Measurements from ENCODE around the gene RTN4RL2.

DNA sequence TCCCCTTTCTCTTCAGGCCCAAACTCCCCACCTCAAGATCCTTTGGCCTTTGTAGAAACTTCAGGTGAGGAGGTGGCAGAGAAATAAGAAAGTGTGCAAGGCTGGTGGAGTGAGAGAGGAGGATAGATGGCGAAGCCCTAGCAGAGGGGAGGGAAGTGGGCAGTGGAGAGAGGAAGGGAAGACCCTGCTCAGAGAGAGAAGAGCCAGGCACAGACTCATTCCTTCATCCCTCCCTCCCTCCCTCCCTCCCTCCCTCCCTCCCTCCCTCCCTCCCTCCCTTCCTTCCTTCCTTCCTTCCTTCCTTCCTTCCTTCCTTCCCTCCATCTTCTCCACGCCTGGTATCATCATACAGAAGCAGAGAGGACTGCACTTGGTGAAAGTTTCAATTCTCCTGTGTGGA lies 21.0 kb downstream of the RTN4RL2 start:
- TF ChIP-seq, protein P1, sequence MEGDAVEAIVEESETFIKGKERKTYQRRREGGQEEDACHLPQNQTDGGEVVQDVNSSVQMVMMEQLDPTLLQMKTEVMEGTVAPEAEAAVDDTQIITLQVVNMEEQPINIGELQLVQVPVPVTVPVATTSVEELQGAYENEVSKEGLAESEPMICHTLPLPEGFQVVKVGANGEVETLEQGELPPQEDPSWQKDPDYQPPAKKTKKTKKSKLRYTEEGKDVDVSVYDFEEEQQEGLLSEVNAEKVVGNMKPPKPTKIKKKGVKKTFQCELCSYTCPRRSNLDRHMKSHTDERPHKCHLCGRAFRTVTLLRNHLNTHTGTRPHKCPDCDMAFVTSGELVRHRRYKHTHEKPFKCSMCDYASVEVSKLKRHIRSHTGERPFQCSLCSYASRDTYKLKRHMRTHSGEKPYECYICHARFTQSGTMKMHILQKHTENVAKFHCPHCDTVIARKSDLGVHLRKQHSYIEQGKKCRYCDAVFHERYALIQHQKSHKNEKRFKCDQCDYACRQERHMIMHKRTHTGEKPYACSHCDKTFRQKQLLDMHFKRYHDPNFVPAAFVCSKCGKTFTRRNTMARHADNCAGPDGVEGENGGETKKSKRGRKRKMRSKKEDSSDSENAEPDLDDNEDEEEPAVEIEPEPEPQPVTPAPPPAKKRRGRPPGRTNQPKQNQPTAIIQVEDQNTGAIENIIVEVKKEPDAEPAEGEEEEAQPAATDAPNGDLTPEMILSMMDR (IDR thresholded peaks at IDR 0.05): no peak
- no peak for TF ChIP-seq POLR2A (IDR thresholded peaks at IDR 0.05)
